ENCODE data around the gene FAM110D.

FAM110D gene

DNA sequence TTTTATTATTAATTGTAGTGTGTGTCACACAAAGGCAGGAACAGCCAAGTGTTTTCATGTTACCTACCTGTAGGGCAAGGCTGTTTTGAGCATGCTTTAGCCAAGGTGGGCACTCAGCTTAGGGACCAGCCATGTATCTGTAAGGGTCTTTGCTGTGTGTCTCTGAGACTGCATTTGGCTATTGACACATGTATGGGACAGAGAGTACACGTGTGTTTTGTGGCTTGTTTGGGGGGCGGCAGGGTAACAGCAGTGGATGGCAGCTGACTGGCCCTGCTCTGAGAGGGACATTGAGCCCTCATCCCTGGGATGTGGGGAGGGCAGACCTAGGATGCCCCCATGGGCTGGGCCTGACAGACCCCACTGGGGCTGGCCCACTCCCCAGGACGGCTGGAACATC is 38.4 kb downstream of the FAM110D start:
- Histone ChIP-seq H3K9me3 (ENCODE audit: low read length) (no peaks in the 10 kb centered on the region), H3K27me3 (ENCODE audit: insufficient read depth, low read length) (peaks cover 5% of the 10 kb centered on the region), H3K36me3 (ENCODE audit: insufficient read depth, low read length) (no peaks in the 10 kb centered on the region)

GRCh38 chr1:26197813-26198212 is 38.9 kb downstream of the FAM110D start:
- no peak overlapping the region for H3K4me3 ChIP-seq (ENCODE audit: low read length)
- H3K4me1 ChIP-seq (ENCODE audit: insufficient read depth, low read length) = peaks cover 2% of the 10 kb centered on the region
- peaks cover 5% of the 10 kb centered on the region for H3K27me3 ChIP-seq (ENCODE audit: insufficient read depth, low read length)
- H3K36me3 ChIP-seq (ENCODE audit: insufficient read depth, low read length) = no peaks in the 10 kb centered on the region
- H3K9me3 ChIP-seq (ENCODE audit: low read length) = no peaks in the 10 kb centered on the region
- H2AFZ ChIP-seq (ENCODE audit: low read depth, low read length) = no peak overlapping the region

More for the DNA sequence above, 38.4 kb downstream of the FAM110D start:
- no peak overlapping the region for H3K4me3 ChIP-seq (ENCODE audit: low read length)
- no peak overlapping the region for H2AFZ ChIP-seq (ENCODE audit: low read depth, low read length)
- peaks cover 2% of the 10 kb centered on the region for H3K4me1 ChIP-seq (ENCODE audit: insufficient read depth, low read length)

DNA sequence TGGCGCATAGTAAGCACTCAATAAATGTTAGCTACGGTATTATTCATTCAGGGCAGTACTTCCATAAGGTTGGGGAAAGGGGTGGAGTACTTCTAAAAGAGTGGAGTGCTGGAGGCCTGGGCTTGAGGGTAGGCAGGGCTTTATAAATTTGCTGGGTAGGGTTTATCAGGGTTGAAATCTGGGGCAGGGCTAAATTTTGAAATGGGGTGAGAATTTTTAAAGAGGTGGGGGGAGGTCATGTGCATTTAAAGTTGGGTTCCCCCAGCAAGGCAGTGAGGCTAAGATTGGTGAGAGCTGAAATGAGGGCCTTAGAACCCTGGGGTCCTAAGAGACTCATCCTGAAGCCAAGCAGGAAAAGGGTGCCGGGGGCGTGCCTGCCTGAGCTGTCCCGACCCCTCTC is 41.5 kb downstream of the FAM110D start:
- Histone ChIP-seq H3K36me3 (ENCODE audit: insufficient read depth, low read length) (no peaks in the 10 kb centered on the region), H3K4me3 (ENCODE audit: low read length) (no peak overlapping the region), H3K9me3 (ENCODE audit: low read length) (no peaks in the 10 kb centered on the region), H3K27me3 (ENCODE audit: insufficient read depth, low read length) (peaks cover 7% of the 10 kb centered on the region), H2AFZ (ENCODE audit: low read depth, low read length) (no peak overlapping the region), H3K4me1 (ENCODE audit: insufficient read depth, low read length) (peaks cover 2% of the 10 kb centered on the region)

- Histone ChIP-seq H3K27me3 (ENCODE audit: insufficient read depth, low read length) (peaks cover 2% of the 10 kb centered on the region), H3K9me3 (ENCODE audit: low read length) (no peaks in the 10 kb centered on the region), H3K36me3 (ENCODE audit: insufficient read depth, low read length) (no peaks in the 10 kb centered on the region), H3K4me3 (ENCODE audit: low read length) (no peak overlapping the region), H2AFZ (ENCODE audit: low read depth, low read length) (no peak overlapping the region), H3K4me1 (ENCODE audit: insufficient read depth, low read length) (peaks cover 2% of the 10 kb centered on the region)
Measured at GRCh38 chr1:26203642-26204318, 44.9 kb downstream of the FAM110D start.

- Histone ChIP-seq H3K9me3 (ENCODE audit: low read length) (no peaks in the 10 kb centered on the region), H3K4me1 (ENCODE audit: insufficient read depth, low read length) (peaks cover 3% of the 10 kb centered on the region), H3K27me3 (ENCODE audit: insufficient read depth, low read length) (no peaks in the 10 kb centered on the region), H2AFZ (ENCODE audit: low read depth, low read length) (no peak overlapping the region), H3K36me3 (ENCODE audit: insufficient read depth, low read length) (no peaks in the 10 kb centered on the region), H3K4me3 (ENCODE audit: low read length) (no peak overlapping the region)
Measured at GRCh38 chr1:26210147-26210870, 51.4 kb downstream of the FAM110D start.

- Histone ChIP-seq H3K36me3 (ENCODE audit: insufficient read depth, low read length) (no peaks in the 10 kb centered on the region), H3K9me3 (ENCODE audit: low read length) (no peaks in the 10 kb centered on the region), H2AFZ (ENCODE audit: low read depth, low read length) (no peak overlapping the region), H3K27me3 (ENCODE audit: insufficient read depth, low read length) (no peaks in the 10 kb centered on the region), H3K4me1 (ENCODE audit: insufficient read depth, low read length) (peaks cover 3% of the 10 kb centered on the region), H3K4me3 (ENCODE audit: low read length) (no peak overlapping the region)
Measured at GRCh38 chr1:26212726-26213125, 53.8 kb downstream of the FAM110D start.

GRCh38 chr1:26213335-26213905 is 54.5 kb downstream of the FAM110D start:
- Histone ChIP-seq H3K4me3 (ENCODE audit: low read length) (no peak overlapping the region), H3K9me3 (ENCODE audit: low read length) (no peaks in the 10 kb centered on the region), H3K4me1 (ENCODE audit: insufficient read depth, low read length) (peaks cover 3% of the 10 kb centered on the region), H3K36me3 (ENCODE audit: insufficient read depth, low read length) (no peaks in the 10 kb centered on the region), H3K27me3 (ENCODE audit: insufficient read depth, low read length) (no peaks in the 10 kb centered on the region), H2AFZ (ENCODE audit: low read depth, low read length) (no peak overlapping the region)

Data from neuron (in vitro differentiated cells).